ENCODE results near the gene CDC42BPA. TPM values are rescaled to one million over a fixed set of nuclear protein-coding genes. Genes with fewer than 3 reads are reported as not detected.

CDC42BPA gene
- total and polyA plus RNA-seq, 2 of the 8 experiments (the other 6 are each of a cell fraction or from before 2014, with no cell fraction given): 7.1 to 28.5 TPM

DNA sequence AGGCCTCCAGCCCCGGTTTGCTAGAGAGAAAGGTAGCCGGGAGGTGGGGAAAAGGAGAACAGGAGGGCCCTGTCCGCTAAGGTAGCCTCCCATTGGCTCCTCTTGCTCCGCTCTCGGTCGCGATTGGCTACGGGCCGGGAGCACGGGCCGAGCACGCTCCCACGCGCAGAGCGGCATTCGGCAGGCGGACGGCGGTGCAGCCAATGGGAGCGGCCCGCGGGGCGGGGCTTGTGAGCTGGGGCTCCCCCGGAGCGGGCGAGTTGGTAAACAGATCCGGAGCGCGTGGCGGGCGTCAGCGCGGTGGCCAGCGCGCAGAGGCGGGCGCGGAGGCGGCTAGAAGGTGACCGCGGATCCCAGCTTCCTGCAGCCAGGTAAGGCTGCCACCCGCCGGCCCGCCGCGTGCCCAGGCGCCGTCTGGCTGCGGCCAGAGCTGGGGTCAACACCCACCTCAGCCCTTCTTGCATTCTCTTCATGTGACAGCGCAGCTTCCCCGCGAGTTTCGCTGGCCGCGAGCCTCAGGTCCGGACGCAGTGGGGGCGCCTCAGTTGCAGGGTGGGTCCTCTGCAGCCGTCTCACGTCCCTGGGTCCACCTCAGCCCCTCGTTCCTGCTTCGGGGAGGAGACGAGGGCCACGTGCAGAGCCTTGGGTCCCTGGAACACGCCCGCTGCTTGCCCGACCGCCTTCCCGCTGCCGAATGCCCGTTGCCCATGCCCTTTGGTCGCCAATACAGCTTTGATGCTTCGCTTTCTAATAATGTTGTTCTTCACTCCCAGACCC, 378.1 kb downstream of the CDC42BPA start, which contains the start of gene COQ8A (continued):
- TF ChIP-seq RNF2 (IDR thresholded peaks at IDR 0.05; ENCODE audit: borderline replicate concordance, low read depth, low read length, missing control alignments, poor library complexity, severe bottlenecking) (peak; percentile 44), JUN (IDR thresholded peaks at IDR 0.05; ENCODE audit: low read depth, low read length) (no peak), YY1 (IDR thresholded peaks at IDR 0.05; ENCODE audit: low read depth, low read length) (no peak), ASH2L (IDR thresholded peaks at IDR 0.05; ENCODE audit: low read length) (no peak), GTF2F1 (IDR thresholded peaks at IDR 0.05; ENCODE audit: borderline replicate concordance, low read depth, low read length) (no peak), SIX5 (IDR thresholded peaks at IDR 0.05; ENCODE audit: low read depth, low read length) (no peak), CBX5 (IDR thresholded peaks at IDR 0.05; ENCODE audit: low read depth, low read length) (no peak), TAF7 (optimal IDR thresholded peaks at IDR 0.05; ENCODE audit: borderline replicate concordance, low read depth, low read length) (no peak), HDAC6 (IDR thresholded peaks at IDR 0.05; ENCODE audit: low read depth, low read length) (no peak), GABPA (IDR thresholded peaks at IDR 0.05; ENCODE audit: borderline replicate concordance, insufficient read depth, low read length) (no peak), NANOG (IDR thresholded peaks at IDR 0.05; ENCODE audit: insufficient read depth, low read depth, low read length, poor library complexity, severe bottlenecking) (no peak), MAFK (IDR thresholded peaks at IDR 0.05; ENCODE audit: low read depth, low read length) (no peak), EGR1 (IDR thresholded peaks at IDR 0.05; ENCODE audit: borderline replicate concordance, low read depth, low read length) (0 out of 2 replicates have a peak, but pooled peaks have one; percentile 30), KDM1A (IDR thresholded peaks at IDR 0.05; ENCODE audit: borderline replicate concordance, low read length) (no peak), CHD1 (IDR thresholded peaks at IDR 0.05; ENCODE audit: low read depth, low read length) (no peak), RBBP5 (IDR thresholded peaks at IDR 0.05; ENCODE audit: borderline replicate concordance, low read depth, low read length) (no peak), BACH1 (IDR thresholded peaks at IDR 0.05; ENCODE audit: low read length) (no peak), TBP (IDR thresholded peaks at IDR 0.05; ENCODE audit: low read depth, low read length) (no peak; the same call in none of the 2 replicates), SP2 (IDR thresholded peaks at IDR 0.05; ENCODE audit: low read length) (peak; percentile 51; the same call in 1 of the 2 replicates), NRF1 (IDR thresholded peaks at IDR 0.05; ENCODE audit: low read depth, low read length) (no peak), POLR2AphosphoS5 (IDR thresholded peaks at IDR 0.05; ENCODE audit: low read depth, low read length) (no peak; the same call in 1 of the 2 replicates), CREB1 (IDR thresholded peaks at IDR 0.05) (peak; percentile 46; the same call in 1 of the 2 replicates)
- TF ChIP-seq, protein P1, sequence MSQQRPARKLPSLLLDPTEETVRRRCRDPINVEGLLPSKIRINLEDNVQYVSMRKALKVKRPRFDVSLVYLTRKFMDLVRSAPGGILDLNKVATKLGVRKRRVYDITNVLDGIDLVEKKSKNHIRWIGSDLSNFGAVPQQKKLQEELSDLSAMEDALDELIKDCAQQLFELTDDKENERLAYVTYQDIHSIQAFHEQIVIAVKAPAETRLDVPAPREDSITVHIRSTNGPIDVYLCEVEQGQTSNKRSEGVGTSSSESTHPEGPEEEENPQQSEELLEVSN (IDR thresholded peaks at IDR 0.05): peak; percentile 90
- TF ChIP-seq, protein P2, sequence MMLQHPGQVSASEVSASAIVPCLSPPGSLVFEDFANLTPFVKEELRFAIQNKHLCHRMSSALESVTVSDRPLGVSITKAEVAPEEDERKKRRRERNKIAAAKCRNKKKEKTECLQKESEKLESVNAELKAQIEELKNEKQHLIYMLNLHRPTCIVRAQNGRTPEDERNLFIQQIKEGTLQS (IDR thresholded peaks at IDR 0.05; ENCODE audit: insufficient read depth, low read depth, low read length): no peak

All from H1 (cell line).